Endothelial cell of umbilical vein (primary cell): ENCODE data around the gene PNPLA1. TPM values are rescaled to one million over a fixed set of nuclear protein-coding genes. Genes with fewer than 3 reads are reported as not detected.

Experiments used
- Bru-seq: library from RNA; stranded (reverse); fragments of 400-500 nt; gene quantifications from one replicate; lab custom pipeline; 2021; lab: Mats Ljungman, UMichigan
- BruChase-seq, 2 experiments: library from RNA; stranded (reverse); fragments of 400-500 nt; gene quantifications; one replicate each; lab custom pipeline; 2021; lab: Mats Ljungman, UMichigan
- BruUV-seq: library from RNA; stranded (reverse); fragments of 400-500 nt; replicated peaks from 2 replicates; lab custom pipeline; 2021; lab: Mats Ljungman, UMichigan
- CTCF ChIA-PET: fragments of 300-600, 350-600 bp; sonication (Branson Sonifier 250); formaldehyde crosslinking; loops from one replicate; lab custom pipeline; 2021; ENCODE audit warnings: antibody characterized with exemption, inconsistent platforms; lab: Charles Lee
- POLR2A ChIA-PET: fragments of 300-600, 350-600 bp; sonication (Branson Sonifier 250); formaldehyde crosslinking; loops from one replicate; lab custom pipeline; 2021; ENCODE audit warnings: antibody characterized with exemption, inconsistent platforms; lab: Charles Lee
- DNase-seq: peaks from one replicate; pipeline ENCODE4 v3.0.0-alpha.2; 2011; ENCODE audit warnings: low read depth, low spot score
- FAIRE-seq: peaks from 2 replicates; lab custom pipeline; 2011; peaks lifted over from hg19 to GRCh38; lab: Jason Lieb, UNC
- H2AFZ ChIP-seq: 2 replicates; pipeline ENCODE4 v1.6.0; 2012; ENCODE audit warnings: low read depth, low read length, control low read depth, inconsistent platforms
- H3K27ac ChIP-seq: 2 replicates; pipeline ENCODE4 v1.5.1; 2011; ENCODE audit warnings: low read depth, mild to moderate bottlenecking, control low read depth, low read length, moderate library complexity; ENCODE audit not compliant: insufficient read depth
- H3K27me3 ChIP-seq, 2 experiments: 2 replicates each; pipeline versions ENCODE4 v1.6.0 to v1.6.1; 2011; ENCODE audit warnings: low read length in 2 of 2, mixed read lengths in 1 of 2; ENCODE audit not compliant: control insufficient read depth in 2 of 2, insufficient read depth in 2 of 2
- H3K36me3 ChIP-seq, 2 experiments: 2 replicates in 1 of 2; 3 replicates in 1 of 2; pipeline ENCODE4 v1.5.1; 2011; ENCODE audit warnings: low read length in 2 of 2, mild to moderate bottlenecking in 1 of 2, moderate library complexity in 1 of 2; ENCODE audit not compliant: control insufficient read depth in 2 of 2, insufficient read depth in 2 of 2; ENCODE audit errors: extremely low read depth in 1 of 2
- H3K4me1 ChIP-seq: 3 replicates; pipeline ENCODE4 v1.5.1; 2011; ENCODE audit warnings: mild to moderate bottlenecking, low read length; ENCODE audit not compliant: control insufficient read depth, insufficient read depth; ENCODE audit errors: extremely low read depth
- H3K4me2 ChIP-seq: 2 replicates; pipeline ENCODE4 v1.6.1; 2011; ENCODE audit warnings: low read length, control low read depth, mixed read lengths; ENCODE audit not compliant: insufficient read depth
- H3K4me3 ChIP-seq, 3 experiments: fragments of 200-600 bp in 1 of 3; sonication (generic), shearing (Covaris generic) in 1 of 3; replicated peaks in 1 of 3; 2 replicates each; pipeline ENCODE4 v1.5.1; 2011 to 2016; ENCODE audit warnings: control low read depth in 3 of 3, low read length in 3 of 3, mild to moderate bottlenecking in 2 of 3, inconsistent platforms in 1 of 3, low read depth in 1 of 3, moderate library complexity in 1 of 3; ENCODE audit not compliant: insufficient read depth in 1 of 3
- H3K79me2 ChIP-seq: 2 replicates; pipeline ENCODE4 v1.6.0; 2012; ENCODE audit warnings: low read length, inconsistent platforms; ENCODE audit not compliant: control insufficient read depth, insufficient read depth
- H3K9ac ChIP-seq: replicated peaks from 2 replicates; pipeline ENCODE3; 2011; ENCODE audit warnings: low read length, control low read depth; ENCODE audit not compliant: insufficient read depth; ENCODE audit errors: extremely low read depth
- H3K9me1 ChIP-seq: replicated peaks from 3 replicates; pipeline ENCODE4 v1.6.0; 2011; ENCODE audit warnings: mild to moderate bottlenecking, low read length; ENCODE audit not compliant: control insufficient read depth, insufficient read depth; ENCODE audit errors: extremely low read depth
- H3K9me3 ChIP-seq: replicated peaks from 2 replicates; pipeline ENCODE4 v1.5.1; 2012; ENCODE audit warnings: low read length, inconsistent platforms; ENCODE audit not compliant: control insufficient read depth, insufficient read depth
- H4K20me1 ChIP-seq: replicated peaks from 2 replicates; pipeline ENCODE3; 2011; ENCODE audit warnings: mild to moderate bottlenecking, low read length; ENCODE audit not compliant: control insufficient read depth, insufficient read depth; ENCODE audit errors: extremely low read depth
- EZH2 ChIP-seq: IDR thresholded peaks from 2 replicates; pipeline ENCODE4 v1.6.1; 2012; ENCODE audit warnings: borderline replicate concordance, low read depth, mild to moderate bottlenecking, moderate library complexity, low read length, inconsistent platforms; ENCODE audit not compliant: severe bottlenecking
- FOS ChIP-seq: IDR thresholded peaks from 2 replicates; pipeline ENCODE4 v1.6.1; 2011; ENCODE audit warnings: mild to moderate bottlenecking, low read length, moderate library complexity, borderline replicate concordance; ENCODE audit not compliant: insufficient read depth
- GATA2 ChIP-seq: IDR thresholded peaks from 2 replicates; pipeline ENCODE4 v1.7.0; 2011; ENCODE audit warnings: low read depth, mild to moderate bottlenecking, moderate library complexity, mixed read lengths, low read length; ENCODE audit not compliant: insufficient read length, insufficient read depth
- JUN ChIP-seq: IDR thresholded peaks from 2 replicates; pipeline ENCODE4 v1.6.1; 2011; ENCODE audit warnings: borderline replicate concordance, low read depth; ENCODE audit not compliant: insufficient read length, insufficient read depth
- MYC ChIP-seq: IDR thresholded peaks from one replicate; pipeline ENCODE4 v1.6.1; 2011; ENCODE audit warnings: mild to moderate bottlenecking, low read depth, low read length
- POLR2A ChIP-seq: IDR thresholded peaks from 2 replicates; pipeline ENCODE4 v1.6.1; 2012; ENCODE audit warnings: low read depth, mild to moderate bottlenecking, control low read depth, low read length
- POLR2AphosphoS5 ChIP-seq: IDR thresholded peaks from 2 replicates; pipeline ENCODE4 v1.6.1; 2012; ENCODE audit warnings: low read depth, mild to moderate bottlenecking, control low read depth, low read length, moderate library complexity; ENCODE audit not compliant: insufficient read depth
- dilution Hi-C: fragments of 300-500 bp; cut with MboI; formaldehyde crosslinking; loops from one replicate; pipeline ENCODE4 v1.15.0; 2019; ENCODE audit warnings: low sequenced_read_pairs; ENCODE audit not compliant: extremely low pct_ligation_motif_present
- intact Hi-C: fragments of 100-400 bp; cut with micrococcal nuclease; formaldehyde crosslinking; loops from one replicate; pipeline ENCODE4 v1.10.0; 2022
- long read RNA-seq: library from polyadenylated mRNA; stranded (forward); transcript quantifications from one replicate; pipeline ENCODE4 v2.0.0, GENCODE V29; 2021
- polyA minus RNA-seq, 3 experiments: library from RNA; depleted of rRNA, polyadenylated mRNA; stranded (reverse); fragments of >200 nt; gene quantifications; 1 replicate in 1 of 3; 2 replicates in 2 of 3; pipeline ENCODE4 v1.2.3, GENCODE V29; 2011
- polyA plus RNA-seq, 4 experiments: library from polyadenylated mRNA; depleted of rRNA in 3 of 4; stranded (reverse) in 3 of 4; unstranded in 1 of 4; fragments of >200 nt; gene quantifications; 2 replicates each; pipeline versions ENCODE4 v1.2.1 to v1.2.3, GENCODE V29; 2011 to 2012; ENCODE audit warnings: missing spikeins in 1 of 4
- total RNA-seq: library from RNA; stranded (reverse); gene quantifications from 2 replicates; pipeline ENCODE4 v1.2.3, GENCODE V29; 2021
- TF ChIP-seq, protein P1 (sequence below), 2 donors: IDR thresholded peaks; 1 replicate in 1 of 2; 2 replicates in 1 of 2; pipeline ENCODE4 v1.5.1; 2011; ENCODE audit warnings: low read length in 2 of 2, mild to moderate bottlenecking in 2 of 2, moderate library complexity in 2 of 2, control low read depth in 1 of 2, inconsistent platforms in 1 of 2, low read depth in 1 of 2; ENCODE audit not compliant: insufficient read depth in 1 of 2; ENCODE audit errors: extremely low read depth in 1 of 2
- TF ChIP-seq, protein P2 (sequence below): IDR thresholded peaks from 2 replicates; pipeline ENCODE4 v1.6.1; 2011; ENCODE audit not compliant: insufficient read depth, insufficient read length

The PNPLA1 gene, protein sequence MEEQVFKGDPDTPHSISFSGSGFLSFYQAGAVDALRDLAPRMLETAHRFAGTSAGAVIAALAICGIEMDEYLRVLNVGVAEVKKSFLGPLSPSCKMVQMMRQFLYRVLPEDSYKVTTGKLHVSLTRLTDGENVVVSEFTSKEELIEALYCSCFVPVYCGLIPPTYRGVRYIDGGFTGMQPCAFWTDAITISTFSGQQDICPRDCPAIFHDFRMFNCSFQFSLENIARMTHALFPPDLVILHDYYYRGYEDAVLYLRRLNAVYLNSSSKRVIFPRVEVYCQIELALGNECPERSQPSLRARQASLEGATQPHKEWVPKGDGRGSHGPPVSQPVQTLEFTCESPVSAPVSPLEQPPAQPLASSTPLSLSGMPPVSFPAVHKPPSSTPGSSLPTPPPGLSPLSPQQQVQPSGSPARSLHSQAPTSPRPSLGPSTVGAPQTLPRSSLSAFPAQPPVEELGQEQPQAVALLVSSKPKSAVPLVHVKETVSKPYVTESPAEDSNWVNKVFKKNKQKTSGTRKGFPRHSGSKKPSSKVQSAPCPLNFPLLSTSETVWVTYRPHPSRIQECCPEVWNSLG
- not detected in 2 replicates for total RNA-seq
- polyA plus RNA-seq: 0.05 TPM in 1 of 2 replicates, not detected in the other
- polyA plus RNA-seq (2011; cell fraction: cytosol; rRNA removed): 0.04 and 0.06 TPM in 2 replicates
- polyA plus RNA-seq (2011; cell fraction: nucleus; rRNA removed): 0.08 TPM in 1 of 2 replicates, not detected in the other
- polyA plus RNA-seq (2012): not detected in 2 replicates
- polyA minus RNA-seq: not detected in 2 replicates
- polyA minus RNA-seq (2011; cell fraction: cytosol; rRNA and poly(A)+ RNA removed): 1.8 TPM
- not detected in 2 replicates for polyA minus RNA-seq (2011; cell fraction: nucleus; rRNA and poly(A)+ RNA removed)
- percentile 22 among the genes with signal in this experiment for Bru-seq, nascent RNA
- BruChase-seq, experiment 1, labeled RNA remaining after a 6-hour chase: percentile 19 among the genes with signal in this experiment
- percentile 26 among the genes with signal in this experiment for BruChase-seq, experiment 2, labeled RNA remaining after a 2-hour chase
- long read RNA-seq: 0 reads

DNA sequence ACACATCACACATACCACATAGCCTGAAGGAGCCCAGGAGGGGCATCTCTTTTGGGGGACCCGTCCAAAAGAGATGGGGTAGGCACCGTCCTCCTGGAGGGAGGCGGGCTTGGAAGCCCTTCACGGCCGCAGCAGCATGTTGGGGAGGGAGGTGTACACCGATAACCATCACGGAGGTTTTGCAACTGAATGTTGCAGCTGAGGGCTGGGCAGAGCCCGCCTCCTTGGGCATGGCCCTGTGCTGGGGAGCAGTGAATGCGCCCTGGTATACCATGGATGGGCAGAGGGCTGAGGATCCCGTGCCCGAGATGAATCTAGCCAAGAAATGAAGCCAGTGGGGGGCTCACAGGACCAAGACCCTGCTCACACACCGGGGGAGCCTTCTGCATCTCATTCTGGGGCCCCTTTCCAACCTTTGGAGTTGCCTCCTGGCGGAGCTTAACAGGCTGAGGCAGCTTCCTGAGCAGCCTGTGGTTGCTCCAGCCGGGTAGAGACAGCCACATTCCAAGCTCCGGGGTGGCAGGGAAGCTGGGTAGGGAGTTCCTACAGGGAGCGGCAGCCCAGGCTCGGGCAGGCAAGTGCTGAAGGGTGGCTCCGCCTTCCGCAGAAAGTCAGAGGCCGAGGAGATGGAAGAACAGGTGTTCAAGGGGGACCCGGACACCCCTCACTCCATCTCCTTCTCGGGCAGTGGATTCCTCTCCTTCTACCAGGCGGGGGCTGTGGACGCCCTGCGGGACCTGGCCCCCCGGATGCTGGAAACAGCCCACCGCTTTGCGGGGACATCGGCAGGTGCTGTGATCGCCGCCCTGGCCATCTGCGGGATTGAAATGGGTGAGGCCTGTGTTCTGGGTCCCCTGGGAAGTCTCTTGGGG lies at the start of gene PNPLA1:
PNPLA1 (plus strand) TSS at position 227 of the 872 bp plus-strand sequence; CDS start at position 627, 400 bp downstream.
- ChIA-PET CTCF (no interaction called here), POLR2A (no interaction called here)
- no peaks in the 10 kb centered on the region for H3K9me1 ChIP-seq
- H3K4me2 ChIP-seq: no peak within 1 kb of the TSS
- H4K20me1 ChIP-seq: no peaks in the 10 kb centered on the region
- H3K4me1 ChIP-seq: peaks cover 7% of the 10 kb centered on the region
- H3K36me3 ChIP-seq: no peaks in the 10 kb centered on the region
- BruUV-seq: no TSS peak
- H3K27me3 ChIP-seq: peaks cover 12 to 15% of the 10 kb centered on the region in 2 experiments
- DNase-seq: no peak
- dilution Hi-C loops (no loop called here), intact Hi-C loops (no loop called here)
- H2AFZ ChIP-seq: no peak within 1 kb of the TSS
- no peak within 1 kb of the TSS for H3K4me3 ChIP-seq
- H3K9me3 ChIP-seq: peaks cover 1% of the 10 kb centered on the region
- no peak within 1 kb of the TSS for H3K9ac ChIP-seq
- TF ChIP-seq POLR2AphosphoS5: no peak
- no peak for TF ChIP-seq FOS
- no peak for TF ChIP-seq POLR2A
- TF ChIP-seq JUN: no peak
- TF ChIP-seq EZH2: no peak
- no peak for TF ChIP-seq MYC
- TF ChIP-seq, protein P1, sequence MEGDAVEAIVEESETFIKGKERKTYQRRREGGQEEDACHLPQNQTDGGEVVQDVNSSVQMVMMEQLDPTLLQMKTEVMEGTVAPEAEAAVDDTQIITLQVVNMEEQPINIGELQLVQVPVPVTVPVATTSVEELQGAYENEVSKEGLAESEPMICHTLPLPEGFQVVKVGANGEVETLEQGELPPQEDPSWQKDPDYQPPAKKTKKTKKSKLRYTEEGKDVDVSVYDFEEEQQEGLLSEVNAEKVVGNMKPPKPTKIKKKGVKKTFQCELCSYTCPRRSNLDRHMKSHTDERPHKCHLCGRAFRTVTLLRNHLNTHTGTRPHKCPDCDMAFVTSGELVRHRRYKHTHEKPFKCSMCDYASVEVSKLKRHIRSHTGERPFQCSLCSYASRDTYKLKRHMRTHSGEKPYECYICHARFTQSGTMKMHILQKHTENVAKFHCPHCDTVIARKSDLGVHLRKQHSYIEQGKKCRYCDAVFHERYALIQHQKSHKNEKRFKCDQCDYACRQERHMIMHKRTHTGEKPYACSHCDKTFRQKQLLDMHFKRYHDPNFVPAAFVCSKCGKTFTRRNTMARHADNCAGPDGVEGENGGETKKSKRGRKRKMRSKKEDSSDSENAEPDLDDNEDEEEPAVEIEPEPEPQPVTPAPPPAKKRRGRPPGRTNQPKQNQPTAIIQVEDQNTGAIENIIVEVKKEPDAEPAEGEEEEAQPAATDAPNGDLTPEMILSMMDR (IDR thresholded peaks at IDR 0.05; ENCODE audit: extremely low read depth in 1 of 2, insufficient read depth in 1 of 2, low read depth in 1 of 2, low read length in 2 of 2): no peak
- TF ChIP-seq GATA2: no peak
- TF ChIP-seq, protein P2, sequence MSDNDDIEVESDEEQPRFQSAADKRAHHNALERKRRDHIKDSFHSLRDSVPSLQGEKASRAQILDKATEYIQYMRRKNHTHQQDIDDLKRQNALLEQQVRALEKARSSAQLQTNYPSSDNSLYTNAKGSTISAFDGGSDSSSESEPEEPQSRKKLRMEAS: no peak
- no peak for FAIRE-seq
- H3K27ac ChIP-seq: no peak within 1 kb of the TSS
- H3K79me2 ChIP-seq: no peaks in the 10 kb centered on the region
